Activated T-cell treated with anti-CD3 and anti-CD28 coated beads, Interleukin-2, amount 50 U/mL, for 24 hours (primary cell): ENCODE results near the gene USP17L10.
"Not testable (repeated sequence)": the region's sequence is repeated elsewhere in the genome, so short reads cannot be mapped to it uniquely, and the experiment has no call there.

Source experiments
- DNase-seq: peaks from one replicate; pipeline ENCODE4 v3.0.0-alpha.2; 2020
- H3K27ac Mint-ChIP-seq: 2 replicates; pipeline ENCODE4 v1.8.0; 2020; ENCODE audit warnings: mild to moderate bottlenecking, mixed read lengths
- H3K27me3 Mint-ChIP-seq: 2 replicates; pipeline ENCODE4 v1.8.0; 2020; ENCODE audit warnings: mixed read lengths
- H3K36me3 Mint-ChIP-seq: 2 replicates; pipeline ENCODE4 v1.8.0; 2020; ENCODE audit warnings: low read depth, mixed read lengths
- H3K4me1 Mint-ChIP-seq: 2 replicates; pipeline ENCODE4 v1.8.0; 2020; ENCODE audit warnings: low read depth, mixed read lengths
- H3K4me3 Mint-ChIP-seq: 2 replicates; pipeline ENCODE4 v1.8.0; 2020; ENCODE audit warnings: mild to moderate bottlenecking, moderate library complexity, mixed read lengths
- H3K9me3 Mint-ChIP-seq: 2 replicates; pipeline ENCODE4 v1.8.0; 2020; ENCODE audit warnings: mixed read lengths

Gene USP17L10, protein sequence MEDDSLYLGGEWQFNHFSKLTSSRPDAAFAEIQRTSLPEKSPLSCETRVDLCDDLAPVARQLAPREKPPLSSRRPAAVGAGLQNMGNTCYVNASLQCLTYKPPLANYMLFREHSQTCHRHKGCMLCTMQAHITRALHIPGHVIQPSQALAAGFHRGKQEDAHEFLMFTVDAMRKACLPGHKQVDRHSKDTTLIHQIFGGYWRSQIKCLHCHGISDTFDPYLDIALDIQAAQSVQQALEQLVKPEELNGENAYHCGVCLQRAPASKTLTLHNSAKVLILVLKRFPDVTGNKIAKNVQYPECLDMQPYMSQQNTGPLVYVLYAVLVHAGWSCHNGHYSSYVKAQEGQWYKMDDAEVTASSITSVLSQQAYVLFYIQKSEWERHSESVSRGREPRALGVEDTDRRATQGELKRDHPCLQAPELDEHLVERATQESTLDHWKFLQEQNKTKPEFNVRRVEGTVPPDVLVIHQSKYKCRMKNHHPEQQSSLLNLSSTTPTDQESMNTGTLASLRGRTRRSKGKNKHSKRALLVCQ

DNA sequence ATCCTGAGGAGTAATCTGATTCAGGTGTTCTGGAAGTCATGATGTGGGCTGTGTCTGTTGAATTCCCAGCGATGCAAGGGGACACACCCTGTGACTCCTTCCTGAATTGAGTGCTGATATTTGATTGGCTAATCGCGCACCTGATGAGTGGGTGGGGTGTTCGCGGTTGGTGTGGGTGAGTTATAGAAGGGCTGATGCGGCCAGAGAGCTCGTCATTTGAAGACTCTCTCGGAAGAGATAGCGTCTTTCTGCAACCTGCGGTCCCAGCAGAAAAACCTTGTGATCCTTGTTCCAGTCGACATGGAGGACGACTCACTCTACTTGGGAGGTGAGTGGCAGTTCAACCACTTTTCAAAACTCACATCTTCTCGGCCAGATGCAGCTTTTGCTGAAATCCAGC, at the start of gene USP17L10:
TSS of gene USP17L10 (plus strand) at position 301 of the 400 bp plus-strand sequence. CDS start at position 301, 0 bp downstream.
- H3K27me3 Mint-ChIP-seq, H3K9me3 Mint-ChIP-seq, H3K27ac Mint-ChIP-seq, H3K4me1 Mint-ChIP-seq, H3K36me3 Mint-ChIP-seq, H3K4me3 Mint-ChIP-seq, DNase-seq: not testable (repeated sequence)

DNA sequence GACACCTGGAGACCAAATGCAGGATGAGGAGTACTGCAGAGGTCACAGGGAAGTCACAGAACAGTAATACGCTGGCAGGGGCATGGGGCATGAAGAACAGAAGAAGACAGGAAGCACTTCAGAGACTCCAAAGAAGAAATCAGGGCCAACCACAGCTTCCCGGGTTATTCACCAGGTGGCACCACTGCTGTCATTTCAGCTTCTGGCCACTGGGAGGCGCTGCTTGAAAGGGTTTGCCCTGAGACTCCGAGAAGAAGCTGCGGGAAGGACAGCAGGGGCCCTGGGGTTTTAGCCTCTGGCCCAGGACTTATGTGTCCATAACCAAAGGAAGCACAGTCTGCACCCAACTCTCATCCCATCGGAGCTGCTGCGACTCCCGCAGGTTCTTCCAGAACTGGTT, 44.5 kb upstream of the USP17L10 start:
- not testable (repeated sequence) for H3K27me3 Mint-ChIP-seq, H3K36me3 Mint-ChIP-seq, H3K4me3 Mint-ChIP-seq, H3K27ac Mint-ChIP-seq, DNase-seq, H3K4me1 Mint-ChIP-seq, H3K9me3 Mint-ChIP-seq

DNA sequence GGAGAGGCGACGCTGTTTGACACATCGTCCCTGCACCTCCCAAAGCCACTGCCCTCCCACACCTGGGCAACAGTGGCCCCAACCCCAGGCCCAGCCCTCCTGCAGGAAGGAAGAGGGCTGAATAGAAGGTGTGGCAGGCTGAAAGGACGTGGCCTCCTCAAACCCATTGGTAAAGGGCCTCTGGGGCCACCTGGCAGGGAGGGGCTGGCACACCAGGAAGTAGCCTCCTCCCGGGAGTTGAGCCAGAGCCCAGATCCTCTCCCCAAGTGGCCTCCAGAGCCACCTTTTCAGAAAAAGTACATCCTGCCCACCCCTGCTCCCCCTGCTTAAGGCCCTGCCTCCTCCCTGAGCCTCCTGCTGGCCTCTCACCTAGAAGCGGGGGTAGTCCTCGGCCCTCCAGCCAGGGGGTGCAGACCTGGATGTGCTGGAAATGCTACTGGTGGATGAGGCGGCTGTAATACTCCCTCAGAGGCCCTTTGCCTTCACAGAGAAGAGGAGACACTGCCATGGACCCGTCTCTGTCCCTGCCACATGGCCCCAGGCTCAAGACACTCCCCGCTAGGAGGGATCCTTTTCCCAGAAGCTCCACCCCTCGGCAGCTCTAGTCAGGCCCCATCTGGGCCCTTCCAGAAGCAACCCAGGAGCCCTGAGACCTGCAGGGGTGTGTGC, 40.5 kb upstream of the USP17L10 start, which contains the start of gene FAM90A26:
TSS of gene FAM90A26 (plus strand) at position 619 of the 669 bp plus-strand sequence. CDS start 2,764 bp downstream, outside the sequence.
- H3K27ac Mint-ChIP-seq, H3K4me1 Mint-ChIP-seq, H3K9me3 Mint-ChIP-seq, H3K36me3 Mint-ChIP-seq, H3K4me3 Mint-ChIP-seq, H3K27me3 Mint-ChIP-seq, DNase-seq: not testable (repeated sequence)

DNA sequence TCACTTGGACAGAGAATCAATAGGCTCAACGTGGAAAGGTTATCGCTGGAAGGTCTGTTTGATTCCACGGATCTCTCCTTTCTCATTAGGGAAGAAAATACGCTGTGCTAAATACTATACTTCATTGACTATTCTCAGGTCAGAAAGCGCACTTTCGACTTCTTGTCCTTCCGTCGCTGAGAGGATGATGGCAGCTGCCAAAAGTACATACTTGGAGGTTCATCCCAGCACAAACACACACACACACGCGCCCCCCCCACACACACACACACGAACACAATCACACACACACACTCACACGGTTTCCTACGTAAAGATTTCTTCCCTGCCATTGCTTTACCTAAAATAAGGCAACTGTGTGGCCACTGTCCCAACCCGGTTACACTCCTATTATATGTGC, 4.2 kb downstream of the USP17L10 start:
- H3K27me3 Mint-ChIP-seq, H3K9me3 Mint-ChIP-seq, H3K4me3 Mint-ChIP-seq, DNase-seq, H3K4me1 Mint-ChIP-seq, H3K27ac Mint-ChIP-seq, H3K36me3 Mint-ChIP-seq: not testable (repeated sequence)

DNA sequence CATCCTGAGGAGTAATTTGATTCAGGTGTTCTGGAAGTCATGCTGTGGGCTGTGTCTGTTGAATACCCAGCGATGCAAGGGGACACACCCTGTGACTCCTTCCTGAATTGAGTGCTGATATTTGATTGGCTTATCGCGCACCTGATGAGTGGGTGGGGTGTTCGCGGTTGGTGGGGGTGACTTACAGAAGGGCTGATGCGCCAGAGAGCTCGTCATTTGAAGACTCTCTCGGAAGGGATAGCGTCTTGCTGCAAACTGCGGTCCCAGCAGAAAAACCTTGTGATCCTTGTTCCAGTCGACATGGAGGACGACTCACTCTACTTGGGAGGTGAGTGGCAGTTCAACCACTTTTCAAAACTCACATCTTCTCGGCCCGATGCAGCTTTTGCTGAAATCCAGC, 4.6 kb downstream of the USP17L10 start, which contains the start of gene USP17L11:
TSS of gene USP17L11 (plus strand) at position 301 of the 400 bp plus-strand sequence. CDS start at position 301, 0 bp downstream.
- not testable (repeated sequence) for DNase-seq, H3K4me3 Mint-ChIP-seq, H3K36me3 Mint-ChIP-seq, H3K9me3 Mint-ChIP-seq, H3K27me3 Mint-ChIP-seq, H3K27ac Mint-ChIP-seq, H3K4me1 Mint-ChIP-seq

DNA sequence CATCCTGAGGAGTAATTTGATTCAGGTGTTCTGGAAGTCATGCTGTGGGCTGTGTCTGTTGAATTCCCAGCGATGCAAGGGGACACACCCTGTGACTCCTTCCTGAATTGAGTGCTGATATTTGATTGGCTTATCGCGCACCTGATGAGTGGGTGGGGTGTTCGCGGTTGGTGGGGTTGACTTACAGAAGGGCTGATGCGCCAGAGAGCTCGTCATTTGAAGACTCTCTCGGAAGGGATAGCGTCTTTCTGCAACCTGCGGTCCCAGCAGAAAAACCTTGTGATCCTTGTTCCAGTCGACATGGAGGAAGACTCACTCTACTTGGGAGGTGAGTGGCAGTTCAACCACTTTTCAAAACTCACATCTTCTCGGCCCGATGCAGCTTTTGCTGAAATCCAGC, 9.4 kb downstream of the USP17L10 start, which contains the start of gene USP17L12:
TSS of gene USP17L12 (plus strand) at position 301 of the 400 bp plus-strand sequence. CDS start at position 301, 0 bp downstream.
- DNase-seq, H3K27ac Mint-ChIP-seq, H3K36me3 Mint-ChIP-seq, H3K9me3 Mint-ChIP-seq, H3K4me3 Mint-ChIP-seq, H3K4me1 Mint-ChIP-seq, H3K27me3 Mint-ChIP-seq: not testable (repeated sequence)

DNA sequence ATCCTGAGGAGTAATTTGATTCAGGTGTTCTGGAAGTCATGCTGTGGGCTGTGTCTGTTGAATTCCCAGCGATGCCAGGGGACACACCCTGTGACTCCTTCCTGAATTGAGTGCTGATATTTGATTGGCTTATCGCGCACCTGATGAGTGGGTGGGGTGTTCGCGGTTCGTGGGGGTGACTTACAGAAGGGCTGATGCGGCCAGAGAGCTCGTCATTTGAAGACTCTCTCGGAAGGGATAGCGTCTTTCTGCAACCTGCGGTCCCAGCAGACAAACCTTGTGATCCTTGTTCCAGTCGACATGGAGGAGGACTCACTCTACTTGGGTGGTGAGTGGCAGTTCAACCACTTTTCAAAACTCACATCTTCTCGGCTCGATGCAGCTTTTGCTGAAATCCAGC, 14.1 kb downstream of the USP17L10 start, which contains the start of gene USP17L13:
TSS of gene USP17L13 (plus strand) at position 301 of the 400 bp plus-strand sequence. CDS start at position 301, 0 bp downstream.
- H3K4me3 Mint-ChIP-seq, H3K27ac Mint-ChIP-seq, H3K27me3 Mint-ChIP-seq, H3K9me3 Mint-ChIP-seq, DNase-seq, H3K4me1 Mint-ChIP-seq, H3K36me3 Mint-ChIP-seq: not testable (repeated sequence)

DNA sequence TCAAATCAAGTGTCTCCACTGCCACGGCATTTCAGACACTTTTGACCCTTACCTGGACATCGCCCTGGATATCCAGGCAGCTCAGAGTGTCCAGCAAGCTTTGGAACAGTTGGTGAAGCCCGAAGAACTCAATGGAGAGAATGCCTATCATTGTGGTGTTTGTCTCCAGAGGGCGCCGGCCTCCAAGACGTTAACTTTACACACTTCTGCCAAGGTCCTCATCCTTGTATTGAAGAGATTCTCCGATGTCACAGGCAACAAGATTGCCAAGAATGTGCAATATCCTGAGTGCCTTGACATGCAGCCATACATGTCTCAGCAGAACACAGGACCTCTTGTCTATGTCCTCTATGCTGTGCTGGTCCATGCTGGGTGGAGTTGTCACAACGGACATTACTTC, 19.8 kb downstream of the USP17L10 start:
- not testable (repeated sequence) for H3K4me1 Mint-ChIP-seq, H3K9me3 Mint-ChIP-seq, H3K4me3 Mint-ChIP-seq, H3K27me3 Mint-ChIP-seq, H3K27ac Mint-ChIP-seq, H3K36me3 Mint-ChIP-seq
- peak; percentile 13 for DNase-seq

DNA sequence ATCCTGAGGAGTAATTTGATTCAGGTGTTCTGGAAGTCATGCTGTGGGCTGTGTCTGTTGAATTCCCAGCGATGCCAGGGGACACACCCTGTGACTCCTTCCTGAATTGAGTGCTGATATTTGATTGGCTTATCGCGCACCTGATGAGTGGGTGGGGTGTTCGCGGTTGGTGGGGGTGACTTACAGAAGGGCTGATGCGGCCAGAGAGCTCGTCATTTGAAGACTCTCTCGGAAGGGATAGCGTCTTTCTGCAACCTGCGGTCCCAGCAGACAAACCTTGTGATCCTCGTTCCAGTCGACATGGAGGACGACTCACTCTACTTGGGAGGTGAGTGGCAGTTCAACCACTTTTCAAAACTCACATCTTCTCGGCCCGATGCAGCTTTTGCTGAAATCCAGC, 23.6 kb downstream of the USP17L10 start, which contains the start of gene USP17L15:
TSS of gene USP17L15 (plus strand) at position 301 of the 400 bp plus-strand sequence. CDS start at position 301, 0 bp downstream.
- not testable (repeated sequence) for H3K36me3 Mint-ChIP-seq, DNase-seq, H3K4me1 Mint-ChIP-seq, H3K27me3 Mint-ChIP-seq, H3K4me3 Mint-ChIP-seq, H3K27ac Mint-ChIP-seq, H3K9me3 Mint-ChIP-seq

DNA sequence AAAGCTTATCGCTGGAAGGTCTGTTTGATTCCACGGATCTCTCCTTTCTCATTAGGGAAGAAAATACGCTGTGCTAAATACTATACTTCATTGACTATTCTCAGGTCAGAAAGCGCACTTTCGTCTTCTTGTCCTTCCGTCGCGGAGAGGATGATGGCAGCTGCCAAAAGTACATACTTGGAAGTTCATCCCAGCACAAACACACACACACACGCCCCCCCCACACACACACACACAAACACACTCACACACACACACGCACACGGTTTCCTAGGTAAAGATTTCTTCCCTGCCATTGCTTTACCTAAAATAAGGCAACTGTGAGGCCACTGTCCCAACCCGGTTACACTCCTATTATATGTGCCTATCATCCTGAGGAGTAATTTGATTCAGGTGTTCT, 28.0 kb downstream of the USP17L10 start:
- not testable (repeated sequence) for H3K36me3 Mint-ChIP-seq, H3K4me1 Mint-ChIP-seq, H3K27ac Mint-ChIP-seq, DNase-seq, H3K9me3 Mint-ChIP-seq, H3K27me3 Mint-ChIP-seq, H3K4me3 Mint-ChIP-seq

DNA sequence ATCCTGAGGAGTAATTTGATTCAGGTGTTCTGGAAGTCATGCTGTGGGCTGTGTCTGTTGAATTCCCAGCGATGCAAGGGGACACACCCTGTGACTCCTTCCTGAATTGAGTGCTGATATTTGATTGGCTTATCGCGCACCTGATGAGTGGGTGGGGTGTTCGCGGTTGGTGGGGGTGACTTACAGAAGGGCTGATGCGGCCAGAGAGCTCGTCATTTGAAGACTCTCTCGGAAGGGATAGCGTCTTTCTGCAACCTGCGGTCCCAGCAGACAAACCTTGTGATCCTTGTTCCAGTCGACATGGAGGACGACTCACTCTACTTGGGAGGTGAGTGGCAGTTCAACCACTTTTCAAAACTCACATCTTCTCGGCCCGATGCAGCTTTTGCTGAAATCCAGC, 33.1 kb downstream of the USP17L10 start, which contains the start of gene USP17L17:
TSS of gene USP17L17 (plus strand) at position 301 of the 400 bp plus-strand sequence. CDS start at position 301, 0 bp downstream.
- DNase-seq, H3K27me3 Mint-ChIP-seq, H3K36me3 Mint-ChIP-seq, H3K4me1 Mint-ChIP-seq, H3K4me3 Mint-ChIP-seq, H3K27ac Mint-ChIP-seq, H3K9me3 Mint-ChIP-seq: not testable (repeated sequence)

DNA sequence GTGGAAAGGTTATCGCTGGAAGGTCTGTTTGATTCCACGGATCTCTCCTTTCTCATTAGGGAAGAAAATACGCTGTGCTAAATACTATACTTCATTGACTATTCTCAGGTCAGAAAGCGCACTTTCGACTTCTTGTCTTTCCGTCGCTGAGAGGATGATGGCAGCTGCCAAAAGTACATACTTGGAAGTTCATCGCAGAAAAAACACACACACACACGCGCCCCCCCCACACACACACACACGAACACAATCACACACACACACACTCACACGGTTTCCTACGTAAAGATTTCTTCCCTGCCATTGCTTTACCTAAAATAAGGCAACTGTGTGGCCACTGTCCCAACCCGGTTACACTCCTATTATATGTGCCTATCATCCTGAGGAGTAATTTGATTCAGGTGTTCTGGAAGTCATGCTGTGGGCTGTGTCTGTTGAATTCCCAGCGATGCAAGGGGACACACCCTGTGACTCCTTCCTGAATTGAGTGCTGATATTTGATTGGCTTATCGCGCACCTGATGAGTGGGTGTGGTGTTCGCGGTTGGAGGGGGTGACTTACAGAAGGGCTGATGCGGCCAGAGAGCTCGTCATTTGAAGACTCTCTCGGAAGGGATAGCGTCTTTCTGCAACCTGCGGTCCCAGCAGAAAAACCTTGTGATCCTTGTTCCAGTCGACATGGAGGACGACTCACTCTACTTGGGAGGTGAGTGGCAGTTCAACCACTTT, 37.7 kb downstream of the USP17L10 start, which contains the start of gene USP17L18:
TSS of gene USP17L18 (plus strand) at position 678 of the 728 bp plus-strand sequence. CDS start at position 678, 0 bp downstream.
- not testable (repeated sequence) for H3K27me3 Mint-ChIP-seq, H3K9me3 Mint-ChIP-seq, H3K36me3 Mint-ChIP-seq, H3K4me1 Mint-ChIP-seq, H3K27ac Mint-ChIP-seq, H3K4me3 Mint-ChIP-seq
- peak; percentile 21 for DNase-seq

DNA sequence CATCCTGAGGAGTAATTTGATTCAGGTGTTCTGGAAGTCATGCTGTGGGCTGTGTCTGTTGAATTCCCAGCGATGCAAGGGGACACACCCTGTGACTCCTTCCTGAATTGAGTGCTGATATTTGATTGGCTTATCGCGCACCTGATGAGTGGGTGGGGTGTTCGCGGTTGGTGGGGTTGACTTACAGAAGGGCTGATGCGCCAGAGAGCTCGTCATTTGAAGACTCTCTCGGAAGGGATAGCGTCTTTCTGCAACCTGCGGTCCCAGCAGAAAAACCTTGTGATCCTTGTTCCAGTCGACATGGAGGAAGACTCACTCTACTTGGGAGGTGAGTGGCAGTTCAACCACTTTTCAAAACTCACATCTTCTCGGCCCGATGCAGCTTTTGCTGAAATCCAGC, 42.6 kb downstream of the USP17L10 start, which contains the start of gene USP17L19:
TSS of gene USP17L19 (plus strand) at position 301 of the 400 bp plus-strand sequence. CDS start at position 301, 0 bp downstream.
- not testable (repeated sequence) for DNase-seq, H3K36me3 Mint-ChIP-seq, H3K4me3 Mint-ChIP-seq, H3K9me3 Mint-ChIP-seq, H3K27me3 Mint-ChIP-seq, H3K27ac Mint-ChIP-seq, H3K4me1 Mint-ChIP-seq

DNA sequence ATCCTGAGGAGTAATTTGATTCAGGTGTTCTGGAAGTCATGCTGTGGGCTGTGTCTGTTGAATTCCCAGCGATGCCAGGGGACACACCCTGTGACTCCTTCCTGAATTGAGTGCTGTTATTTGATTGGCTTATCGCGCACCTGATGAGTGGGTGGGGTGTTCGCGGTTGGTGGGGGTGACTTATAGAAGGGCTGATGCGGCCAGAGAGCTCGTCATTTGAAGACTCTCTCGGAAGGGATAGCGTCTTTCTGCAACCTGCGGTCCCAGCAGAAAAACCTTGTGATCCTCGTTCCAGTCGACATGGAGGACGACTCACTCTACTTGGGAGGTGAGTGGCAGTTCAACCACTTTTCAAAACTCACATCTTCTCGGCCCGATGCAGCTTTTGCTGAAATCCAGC, 47.4 kb downstream of the USP17L10 start, which contains the start of gene USP17L20:
TSS of gene USP17L20 (plus strand) at position 301 of the 400 bp plus-strand sequence. CDS start at position 301, 0 bp downstream.
- not testable (repeated sequence) for H3K36me3 Mint-ChIP-seq, H3K4me3 Mint-ChIP-seq, DNase-seq, H3K27me3 Mint-ChIP-seq, H3K27ac Mint-ChIP-seq, H3K4me1 Mint-ChIP-seq, H3K9me3 Mint-ChIP-seq
